Brain pericyte (primary cell): ENCODE data around the gene EGR2.

Experiments
- DNase-seq: peaks from one replicate; pipeline ENCODE4 v3.0.0-alpha.2; 2012; ENCODE audit warnings: low read depth, low spot score

EGR2 gene

GRCh38 chr10:62818426-62819011, 2.4 kb upstream of the EGR2 start:
- DNase-seq: no peak

GRCh38 chr10:62817766-62818425, 1.7 kb upstream of the EGR2 start:
- no peak for DNase-seq

- no peak for DNase-seq
Observed at GRCh38 chr10:62817121-62817765, 1.1 kb upstream of the EGR2 start.

GRCh38 chr10:62816076-62816330, 163 bp downstream of the EGR2 start:
- no peak for DNase-seq

GRCh38 chr10:62815381-62816075, 638 bp downstream of the EGR2 start:
- no peak for DNase-seq

- DNase-seq: no peak
Observed at GRCh38 chr10:62814756-62815380, 1.3 kb downstream of the EGR2 start.

GRCh38 chr10:62813981-62814380, 2.2 kb downstream of the EGR2 start:
- no peak for DNase-seq

- DNase-seq: no peak
Observed at GRCh38 chr10:62813453-62813852, 2.7 kb downstream of the EGR2 start.

GRCh38 chr10:62812672-62813439, 3.3 kb downstream of the EGR2 start:
- no peak for DNase-seq

- no peak for DNase-seq
Observed at GRCh38 chr10:62811159-62811875, 4.8 kb downstream of the EGR2 start.

- no peak for DNase-seq
Observed at GRCh38 chr10:62810156-62810902, 5.8 kb downstream of the EGR2 start.

- DNase-seq: no peak
Observed at GRCh38 chr10:62806251-62806650, 9.9 kb downstream of the EGR2 start.

- DNase-seq: no peak
Observed at GRCh38 chr10:62805231-62806099, 10.7 kb downstream of the EGR2 start.

GRCh38 chr10:62804356-62805230, 11.6 kb downstream of the EGR2 start, which contains the start of gene ADO:
TSS of gene ADO (plus strand) at chr10:62804720. CDS start at chr10:62805060, 340 bp downstream.
- peak; percentile 60 for DNase-seq

GRCh38 chr10:62803724-62804355, 12.3 kb downstream of the EGR2 start:
- DNase-seq: peak; percentile 33

GRCh38 chr10:62801871-62802270, 14.3 kb downstream of the EGR2 start:
- no peak for DNase-seq

- DNase-seq: no peak
Observed at GRCh38 chr10:62796896-62797295, 19.3 kb downstream of the EGR2 start.

- no peak for DNase-seq
Observed at GRCh38 chr10:62795762-62796161, 20.4 kb downstream of the EGR2 start.
